Body of pancreas (tissue), 4 donors: ENCODE results near the gene APBA1.

ENCODE experiments used
- POLR2A ChIP-seq, 3 donors: fragments of 450-650 bp; IDR thresholded peaks; one replicate each; pipeline ENCODE4 v1.6.1; 2016; ENCODE audit warnings: antibody characterized with exemption in 3 of 3, mild to moderate bottlenecking in 2 of 3
- TF ChIP-seq, protein P1 (sequence below), 7 experiments: fragments of 450-650 bp in 4 of 7; fragments of 200-600 bp in 3 of 7; sonication (generic) in 3 of 7; IDR thresholded peaks; one replicate each; pipeline ENCODE4 v1.5.1; 2016 to 2019; ENCODE audit warnings: antibody characterized with exemption in 7 of 7

DNA sequence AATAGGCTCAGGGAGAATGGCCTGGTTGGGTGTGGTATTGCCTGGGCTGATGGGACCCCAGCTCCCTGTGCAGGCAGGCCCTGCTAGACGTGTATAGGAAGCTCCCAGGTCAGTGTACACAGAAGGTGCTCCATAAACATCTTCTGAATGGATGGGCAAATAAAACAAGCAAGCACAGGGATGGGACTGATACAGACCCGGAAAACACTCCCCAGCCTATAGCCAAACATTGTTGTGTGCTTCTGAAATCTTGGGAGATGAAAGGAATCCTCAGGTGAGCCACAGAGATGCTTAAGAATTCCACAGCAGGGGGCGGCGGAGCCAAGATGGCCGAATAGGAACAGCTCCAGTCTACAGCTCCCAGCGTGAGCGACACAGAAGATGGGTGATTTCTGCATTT lies 195.4 kb downstream of the APBA1 start:
- TF ChIP-seq, protein P1, sequence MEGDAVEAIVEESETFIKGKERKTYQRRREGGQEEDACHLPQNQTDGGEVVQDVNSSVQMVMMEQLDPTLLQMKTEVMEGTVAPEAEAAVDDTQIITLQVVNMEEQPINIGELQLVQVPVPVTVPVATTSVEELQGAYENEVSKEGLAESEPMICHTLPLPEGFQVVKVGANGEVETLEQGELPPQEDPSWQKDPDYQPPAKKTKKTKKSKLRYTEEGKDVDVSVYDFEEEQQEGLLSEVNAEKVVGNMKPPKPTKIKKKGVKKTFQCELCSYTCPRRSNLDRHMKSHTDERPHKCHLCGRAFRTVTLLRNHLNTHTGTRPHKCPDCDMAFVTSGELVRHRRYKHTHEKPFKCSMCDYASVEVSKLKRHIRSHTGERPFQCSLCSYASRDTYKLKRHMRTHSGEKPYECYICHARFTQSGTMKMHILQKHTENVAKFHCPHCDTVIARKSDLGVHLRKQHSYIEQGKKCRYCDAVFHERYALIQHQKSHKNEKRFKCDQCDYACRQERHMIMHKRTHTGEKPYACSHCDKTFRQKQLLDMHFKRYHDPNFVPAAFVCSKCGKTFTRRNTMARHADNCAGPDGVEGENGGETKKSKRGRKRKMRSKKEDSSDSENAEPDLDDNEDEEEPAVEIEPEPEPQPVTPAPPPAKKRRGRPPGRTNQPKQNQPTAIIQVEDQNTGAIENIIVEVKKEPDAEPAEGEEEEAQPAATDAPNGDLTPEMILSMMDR (IDR thresholded peaks at IDR 0.05): no peak
- TF ChIP-seq POLR2A (IDR thresholded peaks at IDR 0.05): no peak
